Activated T-cell treated with anti-CD3 and anti-CD28 coated beads for 4 hours (primary cell): ENCODE data around the gene SFXN1.

Experiments used
- DNase-seq: peaks from one replicate; pipeline ENCODE4 v3.0.0-alpha.2; 2020

Gene SFXN1

DNA sequence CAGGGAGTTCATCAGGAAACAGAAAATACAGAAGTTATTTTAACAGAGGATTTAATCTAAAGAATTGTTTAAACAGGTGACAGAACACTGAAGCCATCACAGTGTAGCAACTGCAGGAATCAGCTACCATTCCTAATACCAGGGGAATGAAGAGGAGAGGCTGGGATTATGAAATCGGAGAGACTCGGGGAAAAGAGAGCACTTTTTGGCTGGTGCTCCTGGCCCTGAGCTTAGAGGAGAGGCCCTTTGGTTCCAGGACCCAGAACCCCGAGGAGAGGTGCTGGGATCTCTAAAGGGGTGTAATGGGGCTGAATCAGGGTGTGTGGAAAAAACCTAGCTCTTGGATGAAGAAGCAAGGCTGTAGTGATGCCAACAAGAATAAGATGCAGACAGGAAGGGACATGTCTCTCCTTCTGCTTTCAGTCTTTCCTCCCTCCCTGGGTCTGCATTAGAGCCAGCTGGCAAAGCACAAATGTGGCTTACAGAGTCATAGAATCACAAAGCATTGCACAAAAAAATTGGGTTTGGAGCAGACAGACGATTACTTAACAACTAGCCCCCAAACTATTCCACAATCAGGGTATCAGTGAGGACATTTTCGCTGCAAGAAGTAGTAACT, 11.6 kb upstream of the SFXN1 start:
- DNase-seq: no peak

DNA sequence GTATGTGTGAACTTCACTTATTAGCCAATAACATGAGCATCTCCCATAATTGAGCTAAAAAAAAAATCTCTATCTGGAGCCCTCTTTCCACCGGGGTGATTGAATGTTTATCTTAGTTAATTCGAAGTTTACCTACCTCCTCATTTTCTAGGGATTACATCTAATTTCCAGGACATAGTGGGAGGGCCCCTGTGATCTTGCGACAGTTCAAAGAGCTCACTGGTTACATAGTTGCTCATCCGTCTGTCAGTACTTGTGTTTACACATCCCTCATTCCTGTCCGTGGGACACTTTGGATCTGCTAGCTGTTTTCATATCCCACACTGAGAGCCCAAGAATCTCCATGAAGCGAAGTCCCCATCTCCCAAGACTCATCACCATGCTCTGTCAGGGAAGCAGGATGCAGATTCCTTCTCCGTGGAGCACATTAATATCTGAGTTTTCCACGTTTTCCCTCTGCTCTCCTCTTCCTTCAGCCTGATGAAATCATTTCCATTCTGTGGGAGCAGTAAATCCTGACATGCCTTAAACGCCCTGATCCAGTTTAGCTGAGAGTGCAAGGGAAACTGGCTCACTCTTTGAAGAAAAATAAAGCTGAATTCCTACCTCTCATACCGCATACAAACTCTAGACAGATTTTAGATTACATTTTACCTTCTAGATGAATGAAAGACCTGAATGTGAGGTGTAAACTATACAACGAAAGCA, 10.2 kb upstream of the SFXN1 start:
- DNase-seq: no peak

DNA sequence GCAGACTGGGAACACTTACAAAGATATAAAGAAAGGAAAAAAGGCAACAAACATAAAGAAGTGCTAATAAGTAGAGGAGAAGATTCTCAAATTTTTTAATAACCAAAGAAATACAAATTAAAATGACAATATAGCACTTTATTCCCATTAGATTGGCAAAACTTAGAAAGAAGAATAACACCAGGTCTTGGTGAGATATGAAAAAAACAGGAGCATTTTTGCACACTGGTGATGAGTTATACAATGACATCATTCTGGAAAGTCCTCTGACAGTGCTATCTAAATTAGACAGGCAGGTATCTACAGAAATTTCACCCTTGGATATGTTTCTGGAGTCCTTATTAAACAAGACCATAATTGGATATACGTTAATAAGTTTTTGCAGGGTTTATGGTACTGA, 9.5 kb upstream of the SFXN1 start:
- no peak for DNase-seq

DNA sequence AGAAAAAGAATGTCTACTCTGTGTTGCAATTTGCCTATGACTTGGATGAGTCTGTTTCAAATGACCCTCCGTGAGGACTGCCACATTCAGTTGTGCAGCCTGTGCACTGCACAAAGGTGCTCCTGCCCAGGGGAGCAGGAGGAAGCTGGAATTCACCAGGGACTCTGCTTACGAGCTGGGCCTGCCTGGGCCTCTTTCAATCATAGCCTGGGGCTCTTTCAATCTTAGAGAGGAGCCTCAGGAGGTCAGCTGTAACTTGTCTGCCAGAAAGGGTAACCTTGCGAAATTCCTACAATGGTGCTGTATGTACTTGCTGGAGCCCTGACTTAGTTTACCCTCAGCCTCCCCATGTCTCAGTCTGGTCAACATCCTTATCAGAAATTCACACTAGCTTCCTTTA, 8.4 kb upstream of the SFXN1 start:
- DNase-seq: no peak

DNA sequence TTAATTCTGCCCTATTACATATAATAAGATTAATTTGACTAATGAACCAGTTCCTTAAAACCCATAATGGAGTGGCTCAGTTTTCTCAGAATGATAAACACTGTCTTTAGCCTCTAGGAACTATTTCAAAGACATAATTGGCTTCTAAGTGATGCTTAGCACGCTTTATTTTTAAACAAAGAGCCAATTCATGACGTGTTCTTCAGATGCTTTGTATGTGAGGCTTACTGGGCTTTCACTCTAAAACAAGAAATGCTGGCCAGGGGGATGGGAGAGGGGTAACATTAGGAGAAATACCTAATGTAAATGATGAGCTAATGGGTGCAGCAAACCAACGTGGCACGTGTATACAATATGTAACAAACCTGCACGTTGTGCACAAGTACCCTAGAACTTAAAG, 7.6 kb upstream of the SFXN1 start:
- DNase-seq: no peak

DNA sequence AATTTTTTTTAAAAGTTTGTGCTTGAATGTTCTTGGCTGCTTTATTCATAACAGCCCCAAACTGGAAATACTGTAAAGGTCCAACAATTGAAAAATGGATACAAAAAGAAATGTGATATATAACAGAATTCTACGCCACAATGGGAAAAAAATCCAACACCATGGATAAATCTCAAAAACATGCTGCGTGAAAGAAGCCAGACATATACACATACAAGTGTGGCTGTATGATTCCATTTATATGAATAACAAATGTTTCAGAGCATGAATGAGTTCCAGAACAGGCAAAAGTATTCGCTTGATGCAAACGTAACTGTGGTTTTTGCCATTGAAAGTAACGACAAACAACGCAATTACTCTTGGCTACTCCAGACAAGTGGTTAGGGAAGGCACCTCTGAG, 7.2 kb upstream of the SFXN1 start:
- no peak for DNase-seq

DNA sequence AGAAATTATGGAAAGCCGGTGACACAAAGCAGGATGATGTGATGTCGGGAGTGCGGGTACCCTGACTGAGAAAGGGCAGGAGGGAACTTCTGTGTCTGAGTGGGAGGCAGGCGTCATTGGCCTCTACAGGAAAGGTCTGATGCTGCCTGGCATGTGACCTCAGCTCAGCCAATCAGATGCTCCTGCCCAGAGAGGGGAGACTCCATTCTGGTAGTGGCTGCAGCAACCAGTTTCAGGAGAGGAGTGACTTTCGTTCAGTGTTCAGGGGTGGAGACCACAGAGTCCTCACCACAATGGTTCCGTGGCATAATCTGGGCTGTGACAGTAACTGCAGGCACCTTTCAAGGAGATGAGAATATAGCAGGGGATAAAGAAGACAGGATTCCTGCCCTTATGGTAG, 6.7 kb upstream of the SFXN1 start:
- no peak for DNase-seq

DNA sequence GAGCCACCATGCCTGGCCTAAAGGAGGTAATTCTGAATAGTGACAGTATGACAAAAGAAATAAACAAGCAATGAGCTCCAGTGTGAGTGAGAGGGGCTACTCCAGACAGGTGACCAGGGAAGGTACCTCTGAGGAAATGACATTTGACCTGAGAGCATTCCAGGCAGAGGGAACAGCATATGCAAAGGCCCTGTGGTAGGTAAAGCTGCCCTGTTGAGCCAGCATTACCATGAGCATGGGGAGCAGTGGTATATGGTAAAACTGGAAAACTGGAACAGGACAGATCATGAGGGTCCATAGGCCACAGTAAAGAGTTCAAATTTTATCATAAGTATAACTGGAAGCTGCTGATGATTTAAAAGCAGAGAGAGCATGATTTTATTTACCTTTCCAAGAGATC, 6.0 kb upstream of the SFXN1 start:
- no peak for DNase-seq

DNA sequence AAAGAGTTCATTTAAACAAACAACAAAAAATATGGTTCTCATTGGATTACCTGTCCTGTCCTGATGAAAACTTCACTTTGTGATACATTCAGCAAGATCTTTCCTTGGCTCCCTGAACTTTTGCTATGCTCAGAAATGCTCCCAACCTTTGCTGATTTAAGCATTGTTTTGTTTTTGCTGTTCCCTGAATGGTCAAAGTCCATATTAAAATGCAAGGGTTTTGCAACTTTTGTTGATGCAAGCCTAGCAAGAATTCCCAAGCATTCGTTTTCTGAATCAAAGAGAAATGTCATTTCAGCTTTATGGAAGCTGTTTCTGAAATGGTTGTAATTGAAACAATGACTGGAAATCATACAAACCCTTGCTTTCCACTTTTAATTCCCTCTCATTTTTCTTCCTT, 3.1 kb upstream of the SFXN1 start:
- DNase-seq: no peak

DNA sequence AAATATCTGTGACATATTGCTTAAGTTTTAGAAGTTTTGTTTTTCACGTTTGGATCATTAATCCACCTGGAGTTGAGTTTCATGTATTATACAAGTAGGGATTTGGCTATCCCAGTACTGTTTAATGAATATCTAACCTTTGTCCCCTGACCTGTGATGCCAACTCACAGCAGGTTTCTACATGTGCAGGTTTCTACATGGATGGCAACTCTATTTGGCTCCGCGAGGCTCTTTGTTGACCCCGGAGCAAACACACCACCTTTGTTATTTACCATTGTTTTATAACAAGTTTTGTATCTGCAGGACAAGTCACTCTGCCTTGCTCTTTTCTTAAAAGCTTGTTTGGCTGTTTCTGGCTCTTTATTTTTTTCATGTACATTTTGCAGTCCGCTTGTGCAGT, 920 bp upstream of the SFXN1 start:
- no peak for DNase-seq

DNA sequence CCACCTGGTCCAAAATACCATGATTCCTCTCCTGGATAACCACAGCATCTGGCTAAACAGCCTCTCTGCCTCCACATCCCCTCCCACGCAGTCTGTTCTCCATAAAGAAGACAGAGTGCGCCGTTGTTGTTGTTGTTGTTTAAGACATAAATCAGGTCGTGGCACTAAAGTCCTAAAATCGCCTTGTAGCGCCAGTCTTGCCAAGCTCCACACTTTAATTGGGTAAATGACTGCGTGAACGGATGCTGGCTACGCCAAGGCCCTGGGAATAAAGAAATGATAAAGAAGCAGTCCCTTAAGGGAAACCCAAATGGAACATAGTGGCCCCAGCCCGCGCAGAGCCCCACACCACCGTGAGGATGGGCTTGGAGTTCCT, 364 bp upstream of the SFXN1 start:
- DNase-seq: no peak

DNA sequence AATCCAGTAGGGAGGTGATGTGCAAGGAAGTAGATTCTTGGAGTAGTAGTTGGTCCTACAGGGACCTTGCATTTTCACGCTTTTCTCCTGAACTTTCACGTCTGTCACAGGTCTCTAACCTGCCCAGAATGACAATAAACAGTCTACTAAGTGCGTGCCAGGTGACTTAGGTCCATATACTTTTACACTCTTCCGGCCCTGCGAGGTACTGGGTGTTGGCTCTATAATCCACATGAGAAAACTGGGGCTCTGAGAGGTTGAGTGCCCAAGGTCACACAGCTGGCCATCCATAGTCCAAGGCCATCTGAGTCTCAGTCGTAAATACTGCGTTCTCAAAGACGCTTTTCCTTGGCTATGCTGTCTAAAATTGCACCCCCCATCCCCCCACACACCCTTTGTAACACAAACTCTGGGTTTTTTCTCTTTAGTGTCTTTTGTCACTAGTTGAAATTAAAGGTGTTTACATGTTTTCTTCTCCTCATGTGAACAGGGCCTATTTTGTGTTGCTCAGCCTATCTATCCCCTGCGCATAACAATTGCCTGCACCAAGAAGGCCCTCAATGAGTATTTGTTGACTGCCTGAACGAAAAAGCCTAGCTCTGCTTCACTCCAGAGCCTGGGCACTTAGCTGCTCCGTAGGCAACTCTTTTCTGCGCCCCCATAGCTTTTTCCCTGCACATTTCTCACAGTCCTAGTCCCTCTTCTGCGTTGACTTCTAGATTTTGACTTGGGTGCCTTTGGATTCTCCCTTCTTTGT, 943 bp downstream of the SFXN1 start:
- no peak for DNase-seq

DNA sequence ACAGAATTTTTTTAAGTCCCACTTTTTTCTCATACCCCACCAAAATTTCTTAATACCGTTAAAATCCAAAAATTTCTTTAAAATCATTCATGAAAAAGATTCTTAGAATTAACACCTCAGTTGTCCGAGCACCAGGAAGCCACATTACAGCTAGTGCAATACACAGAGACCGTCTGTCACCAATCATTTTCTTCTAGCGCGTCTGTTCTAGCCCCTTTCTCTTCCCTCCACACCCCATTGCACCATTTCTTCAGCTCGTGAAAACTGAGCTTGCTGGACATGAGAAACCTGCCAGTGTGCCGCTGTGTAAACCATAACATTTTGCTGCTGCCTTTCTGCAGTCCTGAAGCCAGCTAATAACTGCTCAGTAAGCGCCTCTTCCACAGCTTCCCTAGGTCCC, 5.0 kb downstream of the SFXN1 start:
- DNase-seq: no peak

DNA sequence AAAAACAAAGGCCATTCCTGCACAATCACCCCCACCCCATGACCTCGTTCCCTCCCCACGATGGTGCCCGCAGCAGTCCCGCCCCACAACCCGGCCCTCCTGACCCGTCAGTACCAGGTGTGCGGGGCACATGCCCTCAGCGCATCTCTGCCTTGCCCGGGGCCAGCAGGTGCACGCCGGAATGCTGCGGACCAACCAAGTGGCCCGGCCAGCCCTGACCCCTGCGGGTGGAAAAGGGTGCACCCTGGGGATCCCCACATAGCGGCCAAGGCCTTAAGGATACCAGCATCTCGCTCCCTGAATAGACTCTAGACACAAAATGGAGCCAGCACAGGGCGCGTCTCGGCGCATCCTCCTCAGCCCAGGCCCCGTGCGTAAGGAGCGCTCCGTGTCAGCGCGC, 6.0 kb downstream of the SFXN1 start:
- DNase-seq: no peak

DNA sequence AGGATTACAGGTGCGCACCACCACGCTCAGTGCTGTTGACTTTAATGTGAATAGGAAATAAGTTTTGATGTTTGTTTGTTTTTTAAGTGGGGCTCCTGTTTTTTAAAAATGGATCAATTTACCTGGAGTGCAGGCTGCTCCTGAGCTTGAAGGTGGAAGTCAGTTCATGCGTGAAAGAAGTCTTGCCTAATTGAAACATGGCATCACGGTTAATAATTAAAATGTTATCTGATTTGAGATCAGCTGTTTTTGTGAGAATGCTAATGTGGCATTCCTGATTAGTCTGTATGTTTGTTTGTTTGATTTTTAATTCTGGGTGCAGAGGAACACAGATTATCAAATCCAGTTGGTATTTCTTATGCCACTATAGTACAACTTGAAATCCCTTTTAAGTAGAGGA, 6.5 kb downstream of the SFXN1 start:
- DNase-seq: no peak

DNA sequence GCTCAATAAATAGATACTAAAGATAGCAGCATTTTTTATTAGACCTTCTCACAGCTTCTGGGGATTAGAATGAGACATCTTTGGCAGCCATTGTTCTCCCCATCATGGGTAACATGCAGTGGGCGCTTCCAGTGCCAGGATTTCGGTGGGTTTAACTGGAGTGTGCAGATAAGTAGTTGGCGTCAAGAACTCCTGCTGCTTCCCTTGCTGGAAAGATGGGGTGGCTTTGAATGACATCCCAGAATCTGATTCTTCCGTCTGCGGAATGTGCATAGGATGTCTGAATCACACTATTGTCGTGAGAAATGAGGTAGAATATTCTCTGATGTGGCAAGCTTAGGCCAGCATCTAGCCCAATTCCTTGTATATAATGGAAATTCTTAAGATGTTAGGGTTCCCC, 7.3 kb downstream of the SFXN1 start:
- no peak for DNase-seq

DNA sequence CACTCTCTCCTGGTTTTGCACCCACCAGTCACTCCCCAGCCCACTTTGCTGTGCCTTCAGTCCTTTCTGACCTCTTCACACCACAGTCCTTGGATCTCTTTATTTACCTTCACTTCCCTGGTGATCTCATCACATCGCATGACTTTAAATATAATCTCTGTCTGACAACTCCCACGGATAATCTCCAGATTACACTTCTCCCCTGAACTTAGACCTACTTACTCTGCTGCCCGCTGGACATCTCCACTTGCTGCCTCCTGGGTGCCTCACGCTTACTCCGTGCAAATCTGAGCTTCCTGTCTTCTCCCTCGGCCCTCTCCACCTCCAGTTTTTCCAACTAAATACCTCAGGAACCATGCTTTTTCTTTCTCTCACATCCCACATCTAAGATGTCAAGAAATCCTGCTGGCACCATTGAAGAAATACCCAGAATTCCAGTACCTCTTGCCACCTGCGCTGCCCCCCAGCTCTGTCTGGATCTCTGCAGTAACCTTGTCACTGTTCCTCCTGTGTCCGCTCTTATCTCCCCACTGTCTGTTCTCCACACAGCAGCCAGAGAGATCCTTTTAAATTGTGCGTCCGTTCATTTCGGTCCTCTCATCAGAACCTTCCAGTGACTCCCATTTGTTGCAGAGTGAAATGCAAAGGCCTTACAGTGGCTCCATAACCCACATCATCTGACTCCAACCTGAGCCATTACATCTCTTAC, 9.3 kb downstream of the SFXN1 start:
- DNase-seq: no peak

DNA sequence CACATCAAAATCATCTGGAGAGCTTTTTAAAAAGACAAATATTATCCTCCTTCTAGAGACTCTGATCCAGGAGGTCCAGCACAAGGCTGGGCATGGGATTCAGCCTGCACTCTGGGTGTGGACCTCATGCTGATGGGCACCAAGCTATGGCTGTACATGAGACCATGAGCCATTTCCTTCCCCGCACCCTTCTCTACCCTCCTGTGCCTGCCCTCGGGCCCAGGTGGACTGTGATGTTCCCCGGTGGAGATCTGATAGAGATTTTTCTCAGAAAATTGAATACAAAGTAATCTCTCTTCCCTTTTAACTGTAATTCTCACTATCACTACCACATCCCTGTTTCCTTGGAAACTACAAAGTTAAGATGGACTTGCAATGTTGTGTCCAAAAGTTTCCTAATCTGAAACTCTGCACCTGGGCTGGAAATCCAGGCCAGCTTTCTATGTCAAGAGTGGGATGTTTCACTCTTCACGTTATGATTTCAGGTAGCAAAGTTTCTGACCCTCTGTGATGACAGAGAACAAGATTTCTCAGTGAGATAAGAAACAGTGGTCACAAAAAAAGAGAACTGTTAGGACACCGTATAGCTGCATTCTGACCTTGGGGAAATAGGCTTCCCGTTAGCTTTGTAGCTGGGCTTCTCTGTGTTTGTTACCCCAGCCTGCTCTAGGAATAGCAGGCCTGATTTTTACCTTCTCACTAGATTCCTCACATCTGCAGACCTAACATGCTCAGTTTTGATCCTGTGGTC, 11.5 kb downstream of the SFXN1 start:
- no peak for DNase-seq

DNA sequence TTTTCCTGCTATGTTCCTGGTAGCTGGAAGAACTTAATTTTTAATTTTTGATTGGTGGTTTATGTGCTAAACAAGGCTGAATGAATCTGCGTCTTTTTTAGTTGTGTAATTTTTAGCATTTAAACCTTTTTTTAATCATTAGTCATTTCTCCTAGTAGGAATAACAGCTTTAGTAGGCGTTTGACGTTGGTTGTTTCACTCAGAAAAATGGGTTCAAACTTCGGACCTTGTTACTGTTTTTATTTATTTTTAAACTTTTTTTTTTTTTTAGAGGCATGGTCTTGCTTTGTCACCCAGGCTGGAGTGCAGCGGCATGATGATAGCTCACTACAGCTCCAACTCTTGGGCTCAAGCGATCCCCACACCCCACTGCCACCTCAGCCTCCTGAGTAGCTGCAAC, 12.9 kb downstream of the SFXN1 start:
- DNase-seq: no peak

DNA sequence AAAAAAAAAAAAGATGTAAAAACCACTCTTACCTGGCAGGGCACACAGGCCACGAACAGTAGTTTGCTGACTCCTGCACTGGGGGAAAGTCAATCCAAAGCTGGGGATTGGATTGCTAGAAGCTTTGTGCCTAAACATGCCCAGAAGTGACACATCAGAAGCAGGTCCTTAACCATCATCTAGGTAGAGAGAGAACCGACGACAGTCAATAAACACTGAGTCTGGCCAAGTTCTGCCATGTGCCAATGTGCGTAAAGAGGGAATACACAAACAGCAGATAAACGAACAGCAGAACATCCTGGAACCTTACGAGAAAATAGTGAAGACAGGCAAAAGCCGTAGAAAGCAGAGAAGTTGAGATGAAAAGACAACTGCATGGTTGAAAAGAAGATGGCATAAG, 14.9 kb downstream of the SFXN1 start:
- no peak for DNase-seq

DNA sequence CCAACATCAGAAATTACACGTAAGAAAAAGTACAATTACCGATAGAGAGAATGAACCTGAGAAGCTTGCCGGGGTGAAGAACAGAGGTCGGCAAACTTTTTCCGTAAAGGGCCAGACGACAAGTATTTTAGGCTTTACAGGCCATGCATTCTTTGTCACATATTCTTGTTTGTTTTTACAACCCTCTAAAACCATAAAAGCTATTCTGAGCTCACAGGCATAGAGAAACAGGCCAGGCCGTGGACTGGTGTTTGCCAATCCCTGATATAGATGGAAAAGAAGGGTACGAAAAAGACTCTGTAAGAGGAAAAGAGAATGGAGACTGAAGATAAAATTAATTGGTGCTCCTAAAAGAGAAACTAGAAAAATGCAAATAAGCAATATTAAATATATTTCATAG, 15.4 kb downstream of the SFXN1 start:
- no peak for DNase-seq

DNA sequence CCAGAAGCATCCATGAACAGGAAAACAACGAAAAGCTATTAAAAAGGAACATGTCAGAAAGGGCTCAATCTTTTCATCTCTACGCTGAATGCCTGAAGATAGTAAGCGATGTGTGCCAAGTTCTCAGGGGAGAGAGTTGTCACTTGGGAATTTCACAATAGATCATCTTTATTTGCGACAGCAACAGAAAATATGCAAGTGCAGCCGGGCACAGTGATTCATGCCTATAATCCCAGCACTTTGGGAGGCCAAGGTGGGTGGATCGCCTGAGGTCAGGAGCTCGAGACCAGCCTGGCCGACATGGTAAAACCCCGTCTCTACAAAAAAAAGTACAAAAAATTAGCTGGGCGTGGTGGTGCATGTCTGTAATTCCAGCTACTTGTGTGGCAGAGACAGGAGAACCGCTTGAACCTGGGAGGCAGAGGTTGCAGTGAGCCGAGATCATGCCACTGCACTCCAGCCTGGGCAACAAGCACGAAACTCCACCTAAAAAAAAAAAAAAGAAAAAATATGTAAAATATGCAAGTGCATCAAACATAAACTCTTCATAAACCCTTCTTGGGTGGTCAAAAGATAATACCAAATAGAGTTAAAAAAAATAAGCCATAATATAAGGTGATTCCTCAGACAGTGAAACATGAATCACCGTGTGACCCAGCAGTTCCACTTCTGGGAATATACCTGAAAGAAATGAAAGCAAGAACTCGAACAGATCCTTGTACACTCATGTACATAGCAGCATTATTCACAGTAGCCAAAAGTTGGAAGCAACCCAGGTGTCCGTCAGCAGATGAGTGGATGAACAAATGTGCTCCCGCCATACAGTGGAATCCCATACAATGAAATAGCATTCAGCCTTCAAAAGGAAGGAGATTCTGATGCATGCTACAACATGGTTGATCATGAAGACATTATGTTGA, 16.2 kb downstream of the SFXN1 start:
- DNase-seq: no peak
